GM18909 (cell line): ENCODE measurements around the gene PRKCSH.
"Not testable (repeated sequence)": the region's sequence is repeated elsewhere in the genome, so short reads cannot be mapped to it uniquely, and the experiment has no call there.

Experiments
- ATAC-seq: cut with Tn5 transposase; IDR thresholded peaks from one replicate; pipeline ENCODE4 v1.9.1; 2021; ENCODE audit warnings: mild to moderate bottlenecking; ENCODE audit not compliant: unreplicated experiment, poor library complexity

The PRKCSH gene

DNA sequence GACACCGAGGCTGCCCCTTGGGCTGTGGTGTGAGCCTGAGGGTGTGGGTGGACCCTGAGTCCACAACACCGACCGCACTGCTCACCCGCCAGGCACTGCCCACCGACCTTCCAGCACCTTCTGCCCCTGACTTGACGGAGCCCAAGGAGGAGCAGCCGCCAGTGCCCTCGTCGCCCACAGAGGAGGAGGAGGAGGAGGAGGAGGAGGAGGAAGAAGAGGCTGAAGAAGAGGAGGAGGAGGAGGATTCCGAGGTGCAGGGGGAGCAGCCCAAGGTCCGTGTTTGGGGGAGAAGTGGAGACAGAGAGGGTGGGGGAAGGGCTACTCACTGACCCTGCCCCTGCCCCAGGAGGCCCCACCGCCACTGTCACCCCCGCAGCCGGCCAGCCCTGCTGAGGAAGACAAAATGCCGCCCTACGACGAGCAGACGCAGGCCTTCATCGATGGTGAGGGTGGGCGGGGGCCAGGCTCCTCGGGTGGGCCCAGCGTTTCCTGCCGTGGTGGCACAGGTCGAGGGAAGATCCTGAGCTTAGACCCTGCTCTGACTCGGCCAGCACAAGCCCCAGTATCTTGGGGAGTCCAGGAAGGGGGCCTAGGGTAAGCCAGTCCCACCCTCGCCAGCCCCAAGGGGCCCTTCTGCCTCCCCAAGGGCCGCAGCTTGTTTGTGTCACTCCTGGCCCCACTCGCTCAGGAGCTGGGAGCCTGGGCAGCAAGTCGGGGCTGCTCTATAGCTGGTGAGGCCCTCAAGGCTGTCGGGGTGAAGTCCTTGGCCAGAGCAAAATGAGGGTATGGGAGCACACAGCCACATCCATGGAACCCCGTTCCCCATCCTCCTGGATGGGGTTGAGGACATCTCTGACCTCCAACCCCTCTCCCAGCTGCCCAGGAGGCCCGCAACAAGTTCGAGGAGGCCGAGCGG lies 12.2 kb downstream of the PRKCSH start:
- ATAC-seq = no peak

- no peak for ATAC-seq
Measured at GRCh38 chr19:11448410-11448809, 13.0 kb downstream of the PRKCSH start.

DNA sequence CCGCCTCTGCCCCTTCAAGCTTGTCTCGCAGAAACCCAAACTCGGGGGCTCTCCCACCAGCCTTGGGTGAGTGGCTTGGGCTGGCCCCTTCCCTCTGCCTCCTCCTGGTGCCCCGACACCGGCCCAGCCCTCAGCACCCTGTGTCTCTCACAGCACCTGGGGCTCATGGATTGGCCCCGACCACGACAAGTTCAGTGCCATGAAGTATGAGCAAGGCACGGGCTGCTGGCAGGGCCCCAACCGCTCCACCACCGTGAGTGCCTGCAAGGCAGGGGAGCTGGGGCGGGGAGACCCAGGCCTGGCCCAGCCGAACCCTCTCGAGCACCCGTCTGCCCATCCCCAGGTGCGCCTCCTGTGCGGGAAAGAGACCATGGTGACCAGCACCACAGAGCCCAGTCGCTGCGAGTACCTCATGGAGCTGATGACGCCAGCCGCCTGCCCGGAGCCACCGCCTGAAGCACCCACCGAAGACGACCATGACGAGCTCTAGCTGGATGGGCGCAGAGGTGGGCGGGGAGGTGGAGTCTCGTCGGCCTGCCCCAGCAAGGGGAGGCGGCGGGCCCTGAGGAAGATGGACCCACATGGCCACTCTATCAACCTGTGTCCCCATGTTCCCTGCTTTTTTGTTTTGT lies 13.6 kb downstream of the PRKCSH start:
- no peak for ATAC-seq

DNA sequence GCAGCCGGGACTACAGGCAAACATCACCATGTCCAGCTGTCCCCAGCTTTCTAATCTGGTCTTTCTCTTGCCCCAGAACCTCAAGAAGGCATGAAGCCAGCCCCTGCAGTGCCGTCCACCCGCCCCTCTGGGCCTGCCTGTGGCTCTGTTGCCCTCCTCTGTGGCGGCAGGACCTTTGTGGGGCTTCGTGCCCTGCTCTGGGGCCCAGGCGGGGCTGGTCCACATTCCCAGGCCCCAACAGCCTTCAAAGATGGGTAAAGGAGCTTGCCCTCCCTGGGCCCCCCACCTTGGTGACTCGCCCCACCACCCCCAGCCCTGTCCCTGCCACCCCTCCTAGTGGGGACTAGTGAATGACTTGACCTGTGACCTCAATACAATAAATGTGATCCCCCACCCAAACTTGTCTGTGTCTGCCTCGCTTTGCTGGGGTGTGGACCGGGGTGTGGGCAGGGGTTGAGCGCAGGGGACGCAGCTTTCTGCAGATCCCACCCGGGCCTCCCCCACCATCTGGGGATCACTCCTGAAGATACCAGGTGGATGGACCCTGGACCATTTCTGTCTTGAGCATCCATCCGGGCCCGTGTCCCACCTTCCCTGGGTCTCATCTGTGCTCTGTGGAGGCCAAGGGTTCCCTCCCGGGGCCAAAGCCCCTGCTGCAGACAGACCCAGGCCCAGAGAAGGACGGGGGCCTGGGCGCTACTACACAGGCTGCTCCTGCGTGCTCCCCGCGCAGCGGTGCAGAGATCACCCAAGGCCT lies 15.3 kb downstream of the PRKCSH start:
- no peak for ATAC-seq

- ATAC-seq = no peak
Measured at GRCh38 chr19:11451327-11451870, 16.0 kb downstream of the PRKCSH start.

GRCh38 chr19:11451871-11452619 lies 16.6 kb downstream of the PRKCSH start:
- ATAC-seq = no peak

GRCh38 chr19:11452620-11453310 lies 17.3 kb downstream of the PRKCSH start:
- no peak for ATAC-seq

DNA sequence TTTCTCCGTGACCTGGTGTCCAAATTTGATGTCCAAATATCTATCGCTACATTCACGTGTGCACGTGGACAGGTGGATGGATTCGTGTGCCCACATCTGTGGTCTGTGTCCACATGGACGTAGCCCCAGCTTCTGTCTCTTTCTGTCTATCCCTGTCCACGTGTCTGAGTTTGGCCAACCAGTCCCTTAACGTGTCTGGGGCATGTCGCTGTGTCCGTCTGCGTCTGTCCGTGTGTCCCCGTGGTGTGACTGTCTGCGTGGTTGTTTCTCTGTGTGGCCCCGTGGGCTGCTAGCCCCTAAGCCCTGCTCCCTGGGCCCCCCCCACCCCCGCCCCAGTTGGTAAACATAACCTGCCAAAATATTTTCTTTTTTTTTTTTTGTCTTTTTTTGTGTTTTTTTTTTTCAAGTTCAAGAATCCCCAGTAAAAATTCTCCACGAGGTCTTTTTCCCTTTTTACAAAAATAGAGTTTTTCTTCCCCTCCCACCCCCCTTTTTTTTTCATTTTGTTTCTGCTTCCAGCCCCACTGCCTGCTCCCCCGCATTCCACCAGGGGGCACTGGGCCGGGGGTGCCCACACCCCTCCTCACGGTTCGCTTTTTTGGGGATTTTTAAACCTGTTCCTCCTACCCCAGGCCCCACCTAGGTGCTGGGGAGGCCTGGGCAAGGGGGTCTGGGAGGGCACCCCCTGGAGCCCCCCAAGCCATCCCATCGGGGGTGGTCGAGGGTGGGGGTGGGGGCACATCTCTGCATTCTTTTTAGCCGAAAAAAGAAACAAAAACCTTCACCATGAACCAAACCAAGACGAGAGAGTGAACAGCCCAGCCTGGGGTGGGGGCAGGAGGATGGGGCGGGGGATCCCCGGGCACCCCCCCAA lies 18.3 kb downstream of the PRKCSH start:
- ATAC-seq = no peak

- not testable (repeated sequence) for ATAC-seq
Measured at GRCh38 chr19:11455233-11455554, 19.8 kb downstream of the PRKCSH start.

GRCh38 chr19:11456659-11457058 lies 21.2 kb downstream of the PRKCSH start:
- no peak for ATAC-seq

- no peak for ATAC-seq
Measured at GRCh38 chr19:11457115-11457514, 21.7 kb downstream of the PRKCSH start.

GRCh38 chr19:11457831-11458230 lies 22.4 kb downstream of the PRKCSH start:
- ATAC-seq = no peak

- no peak for ATAC-seq
Measured at GRCh38 chr19:11458236-11458900, 22.9 kb downstream of the PRKCSH start.

DNA sequence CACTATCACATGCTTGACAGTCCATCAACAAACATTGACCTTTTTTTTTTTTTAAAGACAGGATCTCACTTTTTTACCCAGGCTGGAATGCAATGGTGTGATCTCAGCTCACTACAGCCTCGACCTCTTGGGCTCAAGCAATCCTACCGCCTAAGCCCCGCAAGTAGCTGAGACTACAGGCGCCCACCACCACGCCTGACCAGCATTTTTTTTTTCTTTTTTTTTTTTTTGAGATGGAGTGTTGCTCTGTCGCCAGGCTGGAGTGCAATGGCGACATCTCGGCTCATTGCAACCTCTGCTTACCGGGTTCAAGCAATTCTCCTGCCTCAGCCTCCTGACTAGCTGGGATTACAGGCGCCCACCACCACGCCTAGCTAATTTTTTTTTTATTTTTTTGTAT lies 23.5 kb downstream of the PRKCSH start:
- ATAC-seq = not testable (repeated sequence)

DNA sequence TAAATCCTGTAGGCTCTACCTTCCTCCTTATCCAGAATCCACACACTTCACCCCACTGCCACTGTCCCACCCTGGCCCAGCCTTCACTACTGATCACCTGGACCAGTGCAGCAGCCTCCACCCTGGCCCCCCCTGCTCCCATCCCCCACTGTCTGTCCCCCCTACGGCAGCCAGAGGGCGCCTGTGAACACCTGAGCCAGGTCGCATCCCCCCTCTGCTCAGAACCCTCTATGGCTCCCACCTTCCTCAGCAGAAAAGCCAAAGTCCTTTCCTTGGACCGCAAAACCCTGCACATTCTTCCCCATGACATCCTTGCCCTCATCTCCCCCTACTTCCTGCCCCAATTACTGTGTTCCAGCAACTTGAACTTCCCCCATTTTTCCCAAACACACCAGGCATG lies 24.8 kb downstream of the PRKCSH start:
- no peak for ATAC-seq

DNA sequence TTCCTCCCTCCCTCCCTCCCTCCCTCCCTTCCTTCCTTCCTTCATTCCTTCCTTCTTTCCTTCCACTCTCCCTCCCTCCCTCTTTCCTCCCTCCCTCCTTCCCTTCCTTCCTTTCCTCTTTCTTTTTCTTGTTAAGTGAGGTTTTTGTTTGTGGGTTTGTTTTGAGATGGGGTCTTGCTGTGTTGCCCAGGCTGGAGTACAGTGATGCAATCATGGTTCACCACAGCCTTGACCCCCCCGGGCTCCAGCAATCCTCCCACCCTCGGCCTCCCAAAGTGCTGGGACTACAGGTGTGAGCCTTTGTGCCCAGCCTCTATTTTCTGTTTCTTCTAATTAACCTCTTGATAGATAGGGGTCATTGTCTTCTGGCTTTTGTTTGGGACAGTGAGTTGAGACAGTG lies 26.0 kb downstream of the PRKCSH start:
- no peak for ATAC-seq

DNA sequence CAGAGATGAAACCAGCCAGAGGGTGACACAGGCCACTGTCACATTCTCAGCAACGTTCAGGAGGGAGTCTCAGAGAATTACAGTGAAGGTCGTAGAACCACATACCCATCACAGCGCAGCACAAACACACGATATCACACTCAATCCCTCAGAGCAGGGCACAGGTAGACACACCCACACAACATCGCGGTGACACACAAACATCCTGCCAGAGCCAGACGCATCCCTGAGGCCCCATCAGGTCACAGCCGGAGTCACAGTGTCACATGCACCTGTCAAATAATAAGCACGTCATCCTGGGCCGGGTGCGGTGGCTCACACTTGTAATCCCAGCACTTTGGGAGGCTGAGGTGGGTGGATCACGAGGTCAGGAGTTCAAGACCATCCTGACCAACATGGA lies 28.0 kb downstream of the PRKCSH start:
- no peak for ATAC-seq
